Measurements from ENCODE around the gene SEMA6B. TPM values are rescaled to one million over a fixed set of nuclear protein-coding genes. Genes with fewer than 3 reads are reported as not detected.

SEMA6B gene
- polyA plus RNA-seq, 1 of the 3 experiments (the other 2 are of a cell fraction): 3.7 TPM

DNA sequence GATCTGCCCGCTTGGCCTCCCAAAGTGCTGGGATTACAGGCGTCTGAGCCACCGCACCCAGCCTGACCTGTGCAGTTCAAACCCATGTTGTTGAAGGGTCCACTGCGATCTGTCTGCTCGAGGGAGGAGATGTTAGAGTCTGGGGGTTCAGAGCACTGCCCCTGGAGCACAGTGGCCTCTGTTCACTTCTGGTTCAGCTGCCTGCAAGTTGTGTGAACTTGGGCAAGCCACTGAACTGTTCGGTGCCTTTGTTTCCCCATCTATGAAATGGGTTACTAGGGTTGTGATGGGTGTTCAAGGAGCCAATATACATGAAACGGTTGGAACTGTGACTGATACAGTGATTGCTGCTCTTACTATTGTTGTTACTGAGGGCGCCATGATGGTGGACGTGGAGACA lies 26.1 kb downstream of the SEMA6B start:
- no peak overlapping the region for H3K4me2 ChIP-seq
- no peaks in the 10 kb centered on the region for H4K20me1 ChIP-seq (ENCODE audit: insufficient read depth)
- H3K9me3 ChIP-seq: no peaks in the 10 kb centered on the region
- ChIA-PET POLR2A (no interaction called here), CTCF (interaction anchor here (5.7 kb wide), 1 partner anchor 9 kb away, joined by 78 read pairs; no protein-coding TSS in a partner anchor)
- H3K27ac ChIP-seq (ENCODE audit: low read depth in 2 of 2, low read length in 1 of 2): no peak overlapping the region
- H3K9me2 ChIP-seq: no peaks in the 10 kb centered on the region
- no peak overlapping the region for H2AFZ ChIP-seq (ENCODE audit: low read depth)
- no peaks in the 10 kb centered on the region for H3F3A ChIP-seq (replicated peaks; ENCODE audit: insufficient read depth)
- no peak for DNase-seq
- H3K4me3 ChIP-seq (ENCODE audit: low read depth in 2 of 2, low read length in 1 of 2): no peak overlapping the region
- TF ChIP-seq TAF1 (IDR thresholded peaks at IDR 0.05; ENCODE audit: borderline replicate concordance, low read depth, low read length) (no peak), RFX5 (IDR thresholded peaks at IDR 0.05; ENCODE audit: low read length) (no peak), SMC3 (IDR thresholded peaks at IDR 0.05; ENCODE audit: low read depth, low read length) (no peak), SIN3A (IDR thresholded peaks at IDR 0.05; ENCODE audit: borderline replicate concordance, low read depth, low read length) (no peak), RCOR1 (IDR thresholded peaks at IDR 0.05; ENCODE audit: low read length) (no peak), RAD21 (IDR thresholded peaks at IDR 0.05; ENCODE audit: low read length) (no peak), EZH2phosphoT487 (IDR thresholded peaks at IDR 0.05; ENCODE audit: borderline replicate concordance, low read depth) (no peak), FOXJ3 (CRISPR knock-in tag; IDR thresholded peaks at IDR 0.05) (no peak), RXRA (IDR thresholded peaks at IDR 0.05; ENCODE audit: borderline replicate concordance, low read depth) (no peak), NFIC (IDR thresholded peaks at IDR 0.05; ENCODE audit: borderline replicate concordance) (no peak), TCF12 (IDR thresholded peaks at IDR 0.05) (no peak), GATA2 (CRISPR knock-in tag; IDR thresholded peaks at IDR 0.05) (no peak), FOSL2 (IDR thresholded peaks at IDR 0.05; ENCODE audit: borderline replicate concordance, low read depth) (no peak)
- TF ChIP-seq, protein P1, sequence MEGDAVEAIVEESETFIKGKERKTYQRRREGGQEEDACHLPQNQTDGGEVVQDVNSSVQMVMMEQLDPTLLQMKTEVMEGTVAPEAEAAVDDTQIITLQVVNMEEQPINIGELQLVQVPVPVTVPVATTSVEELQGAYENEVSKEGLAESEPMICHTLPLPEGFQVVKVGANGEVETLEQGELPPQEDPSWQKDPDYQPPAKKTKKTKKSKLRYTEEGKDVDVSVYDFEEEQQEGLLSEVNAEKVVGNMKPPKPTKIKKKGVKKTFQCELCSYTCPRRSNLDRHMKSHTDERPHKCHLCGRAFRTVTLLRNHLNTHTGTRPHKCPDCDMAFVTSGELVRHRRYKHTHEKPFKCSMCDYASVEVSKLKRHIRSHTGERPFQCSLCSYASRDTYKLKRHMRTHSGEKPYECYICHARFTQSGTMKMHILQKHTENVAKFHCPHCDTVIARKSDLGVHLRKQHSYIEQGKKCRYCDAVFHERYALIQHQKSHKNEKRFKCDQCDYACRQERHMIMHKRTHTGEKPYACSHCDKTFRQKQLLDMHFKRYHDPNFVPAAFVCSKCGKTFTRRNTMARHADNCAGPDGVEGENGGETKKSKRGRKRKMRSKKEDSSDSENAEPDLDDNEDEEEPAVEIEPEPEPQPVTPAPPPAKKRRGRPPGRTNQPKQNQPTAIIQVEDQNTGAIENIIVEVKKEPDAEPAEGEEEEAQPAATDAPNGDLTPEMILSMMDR (IDR thresholded peaks at IDR 0.05): no peak
- TF ChIP-seq, protein P2, sequence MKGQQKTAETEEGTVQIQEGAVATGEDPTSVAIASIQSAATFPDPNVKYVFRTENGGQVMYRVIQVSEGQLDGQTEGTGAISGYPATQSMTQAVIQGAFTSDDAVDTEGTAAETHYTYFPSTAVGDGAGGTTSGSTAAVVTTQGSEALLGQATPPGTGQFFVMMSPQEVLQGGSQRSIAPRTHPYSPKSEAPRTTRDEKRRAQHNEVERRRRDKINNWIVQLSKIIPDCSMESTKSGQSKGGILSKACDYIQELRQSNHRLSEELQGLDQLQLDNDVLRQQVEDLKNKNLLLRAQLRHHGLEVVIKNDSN (IDR thresholded peaks at IDR 0.05; ENCODE audit: borderline replicate concordance, low read depth): no peak
- TF ChIP-seq, protein P3, sequence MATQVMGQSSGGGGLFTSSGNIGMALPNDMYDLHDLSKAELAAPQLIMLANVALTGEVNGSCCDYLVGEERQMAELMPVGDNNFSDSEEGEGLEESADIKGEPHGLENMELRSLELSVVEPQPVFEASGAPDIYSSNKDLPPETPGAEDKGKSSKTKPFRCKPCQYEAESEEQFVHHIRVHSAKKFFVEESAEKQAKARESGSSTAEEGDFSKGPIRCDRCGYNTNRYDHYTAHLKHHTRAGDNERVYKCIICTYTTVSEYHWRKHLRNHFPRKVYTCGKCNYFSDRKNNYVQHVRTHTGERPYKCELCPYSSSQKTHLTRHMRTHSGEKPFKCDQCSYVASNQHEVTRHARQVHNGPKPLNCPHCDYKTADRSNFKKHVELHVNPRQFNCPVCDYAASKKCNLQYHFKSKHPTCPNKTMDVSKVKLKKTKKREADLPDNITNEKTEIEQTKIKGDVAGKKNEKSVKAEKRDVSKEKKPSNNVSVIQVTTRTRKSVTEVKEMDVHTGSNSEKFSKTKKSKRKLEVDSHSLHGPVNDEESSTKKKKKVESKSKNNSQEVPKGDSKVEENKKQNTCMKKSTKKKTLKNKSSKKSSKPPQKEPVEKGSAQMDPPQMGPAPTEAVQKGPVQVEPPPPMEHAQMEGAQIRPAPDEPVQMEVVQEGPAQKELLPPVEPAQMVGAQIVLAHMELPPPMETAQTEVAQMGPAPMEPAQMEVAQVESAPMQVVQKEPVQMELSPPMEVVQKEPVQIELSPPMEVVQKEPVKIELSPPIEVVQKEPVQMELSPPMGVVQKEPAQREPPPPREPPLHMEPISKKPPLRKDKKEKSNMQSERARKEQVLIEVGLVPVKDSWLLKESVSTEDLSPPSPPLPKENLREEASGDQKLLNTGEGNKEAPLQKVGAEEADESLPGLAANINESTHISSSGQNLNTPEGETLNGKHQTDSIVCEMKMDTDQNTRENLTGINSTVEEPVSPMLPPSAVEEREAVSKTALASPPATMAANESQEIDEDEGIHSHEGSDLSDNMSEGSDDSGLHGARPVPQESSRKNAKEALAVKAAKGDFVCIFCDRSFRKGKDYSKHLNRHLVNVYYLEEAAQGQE (IDR thresholded peaks at IDR 0.05; ENCODE audit: low read depth, low read length): no peak
- H3K9ac ChIP-seq: no peak overlapping the region
- H3K79me2 ChIP-seq (ENCODE audit: insufficient read depth): no peaks in the 10 kb centered on the region
- peaks cover 0 to 13% of the 10 kb centered on the region in 2 experiments; a peak in 2 of 4 replicates for H3K4me1 ChIP-seq (ENCODE audit: control insufficient read depth in 1 of 2, insufficient read depth in 2 of 2, low read depth in 1 of 2, low read length in 1 of 2)
- H3K27me3 ChIP-seq (ENCODE audit: insufficient read depth): peaks cover 26% of the 10 kb centered on the region; the same call in 1 of the 2 replicates
- no peaks in the 10 kb centered on the region for H3K36me3 ChIP-seq (replicated peaks in 1 of 2; ENCODE audit: control insufficient read depth in 1 of 2, insufficient read depth in 2 of 2, low read length in 1 of 2)
- 34% methylated on average over 5 of the region's 9 CpGs for WGBS (ENCODE audit: low lambda C conversion rate)
